ENCODE data around the gene TNXB. TPM values are rescaled to one million over a fixed set of nuclear protein-coding genes. Genes with fewer than 3 reads are reported as not detected.

Gene TNXB
- total and polyA plus RNA-seq, 2 donors (not counting 3 experiments of a cell fraction or from before 2014, with no cell fraction given), result 0.47 to 2.7 TPM

GRCh38 chr6:32046450-32047083 is 62.6 kb downstream of the TNXB start:
- Histone ChIP-seq H3K27me3 (ENCODE audit: control insufficient read depth in 2 of 2, insufficient read depth in 2 of 2, low read length in 2 of 2) (peaks cover 0 to 3% of the 10 kb centered on the region in 2 experiments), H3K9me3 (replicated peaks; ENCODE audit: control insufficient read depth, insufficient read depth, low read length) (no peaks in the 10 kb centered on the region), H3K79me2 (ENCODE audit: control insufficient read depth, insufficient read depth, low read length) (no peaks in the 10 kb centered on the region), H3K9ac (replicated peaks; ENCODE audit: extremely low read depth, insufficient read depth, low read length) (no peak overlapping the region), H3K36me3 (ENCODE audit: control insufficient read depth in 2 of 2, extremely low read depth in 1 of 2, insufficient read depth in 2 of 2, low read length in 2 of 2) (no peaks in the 10 kb centered on the region), H3K27ac (ENCODE audit: insufficient read depth, low read depth, low read length) (no peak overlapping the region), H3K4me1 (ENCODE audit: control insufficient read depth, extremely low read depth, insufficient read depth, low read length) (peaks cover 10% of the 10 kb centered on the region), H3K4me2 (ENCODE audit: insufficient read depth, low read length) (no peak overlapping the region), H3K4me3 (replicated peaks in 1 of 3; ENCODE audit: insufficient read depth in 1 of 3, low read depth in 1 of 3, low read length in 3 of 3) (no peak overlapping the region), H2AFZ (ENCODE audit: low read depth, low read length) (peak overlapping the region; percentile 48), H4K20me1 (replicated peaks; ENCODE audit: control insufficient read depth, extremely low read depth, insufficient read depth, low read length) (no peaks in the 10 kb centered on the region), H3K9me1 (replicated peaks; ENCODE audit: control insufficient read depth, extremely low read depth, insufficient read depth, low read length) (no peaks in the 10 kb centered on the region)
- ChIA-PET POLR2A (no interaction called here), CTCF (interaction anchor here (2.4 kb wide), 1 partner anchor 17 kb away, joined by 10 read pairs; no protein-coding TSS in a partner anchor)
- no peak for FAIRE-seq
- DNase-seq (ENCODE audit: low read depth, low spot score), result no peak
- dilution Hi-C loops (cut with MboI; ENCODE audit: extremely low pct_ligation_motif_present, low sequenced_read_pairs), result no loop called here
- TF ChIP-seq EZH2 (IDR thresholded peaks at IDR 0.05; ENCODE audit: borderline replicate concordance, low read depth, low read length, severe bottlenecking), result no peak
- TF ChIP-seq POLR2A (IDR thresholded peaks at IDR 0.05; ENCODE audit: low read depth, low read length), result no peak
- TF ChIP-seq JUN (IDR thresholded peaks at IDR 0.05; ENCODE audit: borderline replicate concordance, insufficient read depth, insufficient read length, low read depth), result no peak
- no peak for TF ChIP-seq MYC (IDR thresholded peaks at IDR 0.05; ENCODE audit: low read depth, low read length)
- TF ChIP-seq CTCF (IDR thresholded peaks at IDR 0.05; ENCODE audit: extremely low read depth in 1 of 2, insufficient read depth in 1 of 2, low read depth in 1 of 2, low read length in 2 of 2), result no peak
- no peak for TF ChIP-seq MAX (IDR thresholded peaks at IDR 0.05; ENCODE audit: insufficient read depth, insufficient read length)
- TF ChIP-seq GATA2 (IDR thresholded peaks at IDR 0.05; ENCODE audit: insufficient read depth, insufficient read length, low read depth, low read length), result no peak
- TF ChIP-seq POLR2AphosphoS5 (IDR thresholded peaks at IDR 0.05; ENCODE audit: insufficient read depth, low read depth, low read length), result no peak
- no peak for TF ChIP-seq FOS (IDR thresholded peaks at IDR 0.05; ENCODE audit: borderline replicate concordance, insufficient read depth, low read length)
- BruUV-seq (replicated peaks), result no TSS peak
- intact Hi-C loops (cut with micrococcal nuclease), result loop anchor here (10.0 kb wide), 2 partner anchors 148 to 748 kb away; partner anchors contain the start of genes GPSM3 and PBX2

Data from endothelial cell of umbilical vein (primary cell).